HS-5 (cell line): Measurements from ENCODE around the gene APOL6.
"Not testable (repeated sequence)": the region's sequence is repeated elsewhere in the genome, so short reads cannot be mapped to it uniquely, and the experiment has no call there.

Experiments
- DNase-seq: peaks from one replicate; pipeline ENCODE4 v3.0.0-alpha.2; 2012; ENCODE audit warnings: low read depth

APOL6 gene

GRCh38 chr22:35638410-35638809 is 9.8 kb upstream of the APOL6 start:
- DNase-seq, result no peak

GRCh38 chr22:35641494-35642120 is 6.6 kb upstream of the APOL6 start:
- DNase-seq, result no peak

GRCh38 chr22:35642305-35642741 is 5.9 kb upstream of the APOL6 start:
- DNase-seq, result no peak

GRCh38 chr22:35643991-35644390 is 4.3 kb upstream of the APOL6 start:
- DNase-seq, result no peak

- DNase-seq, result no peak
Measured at GRCh38 chr22:35645646-35646045, 2.6 kb upstream of the APOL6 start.

GRCh38 chr22:35649026-35649553 is 844 bp downstream of the APOL6 start:
- DNase-seq, result no peak

- no peak for DNase-seq
Measured at GRCh38 chr22:35649636-35650250, 1.5 kb downstream of the APOL6 start.

GRCh38 chr22:35651085-35651484 is 2.8 kb downstream of the APOL6 start:
- no peak for DNase-seq

- DNase-seq, result no peak
Measured at GRCh38 chr22:35653824-35654223, 5.6 kb downstream of the APOL6 start.

- DNase-seq, result no peak
Measured at GRCh38 chr22:35656284-35656752, 8.1 kb downstream of the APOL6 start.

GRCh38 chr22:35657571-35658312 is 9.5 kb downstream of the APOL6 start:
- DNase-seq, result no peak

GRCh38 chr22:35660291-35661127 is 12.3 kb downstream of the APOL6 start:
- no peak for DNase-seq

- no peak for DNase-seq
Measured at GRCh38 chr22:35661464-35661863, 13.2 kb downstream of the APOL6 start.

GRCh38 chr22:35662914-35663313 is 14.7 kb downstream of the APOL6 start:
- DNase-seq, result no peak

GRCh38 chr22:35663371-35663770 is 15.1 kb downstream of the APOL6 start:
- DNase-seq, result no peak

- DNase-seq, result no peak
Measured at GRCh38 chr22:35664955-35665587, 16.8 kb downstream of the APOL6 start.

- not testable (repeated sequence) for DNase-seq
Measured at GRCh38 chr22:35666699-35667098, 18.5 kb downstream of the APOL6 start.

GRCh38 chr22:35674335-35674734 is 26.1 kb downstream of the APOL6 start:
- DNase-seq, result no peak

- not testable (repeated sequence) for DNase-seq
Measured at GRCh38 chr22:35676065-35676464, 27.8 kb downstream of the APOL6 start.

- DNase-seq, result no peak
Measured at GRCh38 chr22:35677460-35678187, 29.4 kb downstream of the APOL6 start.

GRCh38 chr22:35678836-35679235 is 30.6 kb downstream of the APOL6 start:
- no peak for DNase-seq
